ENCODE data around the gene PRR16. TPM values are rescaled to one million over a fixed set of nuclear protein-coding genes. Genes with fewer than 3 reads are reported as not detected.

The PRR16 gene
- total RNA-seq, 1 donor from 2014 or later: 19.6 TPM

GRCh38 chr5:120432861-120433260 is 31.2 kb upstream of the PRR16 start:
- TF ChIP-seq, protein P1, sequence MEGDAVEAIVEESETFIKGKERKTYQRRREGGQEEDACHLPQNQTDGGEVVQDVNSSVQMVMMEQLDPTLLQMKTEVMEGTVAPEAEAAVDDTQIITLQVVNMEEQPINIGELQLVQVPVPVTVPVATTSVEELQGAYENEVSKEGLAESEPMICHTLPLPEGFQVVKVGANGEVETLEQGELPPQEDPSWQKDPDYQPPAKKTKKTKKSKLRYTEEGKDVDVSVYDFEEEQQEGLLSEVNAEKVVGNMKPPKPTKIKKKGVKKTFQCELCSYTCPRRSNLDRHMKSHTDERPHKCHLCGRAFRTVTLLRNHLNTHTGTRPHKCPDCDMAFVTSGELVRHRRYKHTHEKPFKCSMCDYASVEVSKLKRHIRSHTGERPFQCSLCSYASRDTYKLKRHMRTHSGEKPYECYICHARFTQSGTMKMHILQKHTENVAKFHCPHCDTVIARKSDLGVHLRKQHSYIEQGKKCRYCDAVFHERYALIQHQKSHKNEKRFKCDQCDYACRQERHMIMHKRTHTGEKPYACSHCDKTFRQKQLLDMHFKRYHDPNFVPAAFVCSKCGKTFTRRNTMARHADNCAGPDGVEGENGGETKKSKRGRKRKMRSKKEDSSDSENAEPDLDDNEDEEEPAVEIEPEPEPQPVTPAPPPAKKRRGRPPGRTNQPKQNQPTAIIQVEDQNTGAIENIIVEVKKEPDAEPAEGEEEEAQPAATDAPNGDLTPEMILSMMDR (IDR thresholded peaks at IDR 0.05): no peak
- no peak for TF ChIP-seq POLR2AphosphoS5 (IDR thresholded peaks at IDR 0.05; ENCODE audit: insufficient read depth in 1 of 2, low read depth in 1 of 2)
- no peak for TF ChIP-seq POLR2A (IDR thresholded peaks at IDR 0.05)
- intact Hi-C loops (cut with DNase I): no loop called here
- H3K4me3 ChIP-seq: no peak overlapping the region
- no peak overlapping the region for H3K27ac ChIP-seq
- no peaks in the 10 kb centered on the region for H3K36me3 ChIP-seq
- no peaks in the 10 kb centered on the region for H3K9me3 ChIP-seq
- no peaks in the 10 kb centered on the region for H3K4me1 ChIP-seq
- DNase-seq (ENCODE audit: extremely low spot score in 2 of 2): no peak
- H3K27me3 ChIP-seq: no peaks in the 10 kb centered on the region

- TF ChIP-seq POLR2AphosphoS5 (IDR thresholded peaks at IDR 0.05; ENCODE audit: insufficient read depth in 1 of 2, low read depth in 1 of 2): no peak
- TF ChIP-seq, protein P1 (IDR thresholded peaks at IDR 0.05): no peak
- TF ChIP-seq POLR2A (IDR thresholded peaks at IDR 0.05): no peak
- H3K4me1 ChIP-seq: no peaks in the 10 kb centered on the region
- H3K4me3 ChIP-seq: no peak overlapping the region
- no peaks in the 10 kb centered on the region for H3K36me3 ChIP-seq
- H3K27me3 ChIP-seq: no peaks in the 10 kb centered on the region
- no peak for DNase-seq (ENCODE audit: extremely low spot score in 2 of 2)
- no peaks in the 10 kb centered on the region for H3K9me3 ChIP-seq
- H3K27ac ChIP-seq: no peak overlapping the region
- intact Hi-C loops (cut with DNase I): no loop called here
Measured at GRCh38 chr5:120435129-120435528, 29.0 kb upstream of the PRR16 start.

DNA sequence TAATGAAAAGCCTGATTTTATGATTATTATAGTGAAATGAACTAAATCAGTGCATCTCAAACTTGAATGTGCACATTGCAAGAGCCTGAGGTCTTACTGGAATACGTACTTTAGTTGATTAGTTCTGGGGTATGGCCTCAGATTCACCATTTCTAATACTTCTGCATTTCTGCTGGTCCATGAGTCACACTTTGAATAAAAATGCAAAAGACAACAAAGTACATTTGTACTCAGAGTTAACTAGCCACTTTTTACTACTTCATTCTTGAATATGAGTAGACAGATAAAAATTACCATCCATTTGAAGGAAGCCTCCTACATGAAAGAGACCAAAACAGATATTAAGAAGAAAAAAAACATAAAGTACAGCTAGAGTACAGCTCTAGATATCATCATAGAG is 27.1 kb upstream of the PRR16 start:
- no peak overlapping the region for H3K4me3 ChIP-seq
- H3K27ac ChIP-seq: no peak overlapping the region
- DNase-seq (ENCODE audit: extremely low spot score in 2 of 2): no peak
- intact Hi-C loops (cut with DNase I): no loop called here
- no peaks in the 10 kb centered on the region for H3K27me3 ChIP-seq
- H3K9me3 ChIP-seq: no peaks in the 10 kb centered on the region
- H3K4me1 ChIP-seq: no peaks in the 10 kb centered on the region
- no peaks in the 10 kb centered on the region for H3K36me3 ChIP-seq
- TF ChIP-seq POLR2A (IDR thresholded peaks at IDR 0.05): no peak
- TF ChIP-seq, protein P1 (IDR thresholded peaks at IDR 0.05): no peak
- no peak for TF ChIP-seq POLR2AphosphoS5 (IDR thresholded peaks at IDR 0.05; ENCODE audit: insufficient read depth in 1 of 2, low read depth in 1 of 2)

GRCh38 chr5:120442694-120443093 is 21.4 kb upstream of the PRR16 start:
- TF ChIP-seq, protein P1 (IDR thresholded peaks at IDR 0.05): no peak
- TF ChIP-seq POLR2AphosphoS5 (IDR thresholded peaks at IDR 0.05; ENCODE audit: insufficient read depth in 1 of 2, low read depth in 1 of 2) (no peak), POLR2A (IDR thresholded peaks at IDR 0.05) (no peak)
- DNase-seq (ENCODE audit: extremely low spot score in 2 of 2): no peak
- no peak overlapping the region for H3K4me3 ChIP-seq
- H3K36me3 ChIP-seq: no peaks in the 10 kb centered on the region
- intact Hi-C loops (cut with DNase I): no loop called here
- H3K9me3 ChIP-seq: no peaks in the 10 kb centered on the region
- no peaks in the 10 kb centered on the region for H3K27me3 ChIP-seq
- H3K27ac ChIP-seq: no peak overlapping the region
- H3K4me1 ChIP-seq: no peaks in the 10 kb centered on the region

DNA sequence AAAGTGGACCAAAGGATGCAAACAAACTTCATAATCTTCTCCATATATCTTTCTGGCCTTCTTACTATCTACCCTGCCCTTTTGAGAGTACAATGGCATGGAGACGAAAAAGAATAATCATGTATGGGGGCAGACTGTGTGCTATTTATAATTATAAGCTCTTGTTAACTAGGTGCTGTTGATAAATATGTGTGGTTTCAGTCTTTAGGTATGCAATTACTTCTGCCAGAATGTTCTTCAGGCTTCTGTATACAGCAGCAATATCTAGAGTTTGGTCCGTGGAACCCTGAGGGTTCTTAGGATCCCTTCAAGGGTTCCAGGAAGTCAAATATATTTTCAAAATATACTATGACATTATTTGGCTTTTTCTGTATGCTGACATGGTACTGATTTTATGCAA is 20.5 kb upstream of the PRR16 start:
- H3K27me3 ChIP-seq: no peaks in the 10 kb centered on the region
- no peak overlapping the region for H3K4me3 ChIP-seq
- intact Hi-C loops (cut with DNase I): no loop called here
- no peak for DNase-seq (ENCODE audit: extremely low spot score in 2 of 2)
- no peak overlapping the region for H3K27ac ChIP-seq
- no peaks in the 10 kb centered on the region for H3K9me3 ChIP-seq
- no peaks in the 10 kb centered on the region for H3K4me1 ChIP-seq
- no peaks in the 10 kb centered on the region for H3K36me3 ChIP-seq
- TF ChIP-seq POLR2A (IDR thresholded peaks at IDR 0.05): no peak
- TF ChIP-seq, protein P1 (IDR thresholded peaks at IDR 0.05): no peak
- TF ChIP-seq POLR2AphosphoS5 (IDR thresholded peaks at IDR 0.05; ENCODE audit: insufficient read depth in 1 of 2, low read depth in 1 of 2): no peak
